K562 (cell line): ENCODE measurements around the gene SLC16A5.
"Not testable (repeated sequence)": the region's sequence is repeated elsewhere in the genome, so short reads cannot be mapped to it uniquely, and the experiment has no call there.

Experiments used
- KDM5B ChIP-seq: fragments of 200-600 bp; sonication (generic); IDR thresholded peaks from 2 replicates; pipeline ENCODE4 v1.6.1; 2012; ENCODE audit warnings: low read depth, mild to moderate bottlenecking, moderate library complexity, low read length, control low read depth, inconsistent platforms; ENCODE audit not compliant: insufficient replicate concordance
- NR2C1 ChIP-seq, 2 experiments: fragments of 450-650 bp; IDR thresholded peaks; 2 replicates each; pipeline ENCODE4 v1.6.1; 2017; ENCODE audit warnings: mild to moderate bottlenecking in 2 of 2, antibody characterized with exemption in 1 of 2, inconsistent platforms in 1 of 2, missing compliant biosample characterization in 1 of 2, missing genetic modification characterization in 1 of 2
- POLR2A ChIP-seq: fragments of 450-650 bp; conservative IDR thresholded peaks from 2 replicates; pipeline ENCODE4 v1.6.1; 2016
- POLR3A ChIP-seq: IDR thresholded peaks from 2 replicates; pipeline ENCODE4 v1.6.1; 2011; ENCODE audit warnings: borderline replicate concordance, mild to moderate bottlenecking, moderate library complexity; ENCODE audit not compliant: insufficient read length, insufficient read depth; ENCODE audit errors: extremely low read depth
- SMAD1 ChIP-seq: fragments of 150-350 bp; IDR thresholded peaks from 2 replicates; pipeline ENCODE4 v1.6.1; 2014; ENCODE audit warnings: low read length, low read depth; ENCODE audit not compliant: partially characterized antibody
- ZFP30 ChIP-seq: fragments of 250-450 bp; sonication (Bioruptor Pico); IDR thresholded peaks from 2 replicates; pipeline ENCODE4 v1.8.0; 2022; ENCODE audit warnings: moderate library complexity, mild to moderate bottlenecking, inconsistent platforms, borderline replicate concordance
- ZKSCAN1 ChIP-seq: fragments of 150-350 bp; IDR thresholded peaks from 2 replicates; pipeline ENCODE4 v1.6.1; 2016; ENCODE audit warnings: low read depth, low read length
- TF ChIP-seq, protein P1 (sequence below), 3 experiments: IDR thresholded peaks in 2 of 3; conservative IDR thresholded peaks in 1 of 3; 2 replicates each; pipeline ENCODE4 v1.5.1; 2011 to 2012; ENCODE audit warnings: low read length in 3 of 3, mild to moderate bottlenecking in 3 of 3, control low read depth in 2 of 3, improper control_type of control experiment in 1 of 3, inconsistent platforms in 1 of 3, low read depth in 1 of 3, mixed read lengths in 1 of 3, moderate library complexity in 1 of 3; ENCODE audit not compliant: insufficient read depth in 2 of 3
- TF ChIP-seq, protein P2 (sequence below): fragments of 250-450 bp; sonication (Bioruptor Pico); IDR thresholded peaks from 2 replicates; pipeline ENCODE4 v1.5.0; 2021; ENCODE audit warnings: mild to moderate bottlenecking, borderline replicate concordance
- TF ChIP-seq, protein P3 (sequence below), 2 experiments: fragments of 450-650 bp in 1 of 2; sonication (generic) in 1 of 2; formaldehyde crosslinking in 1 of 2; IDR thresholded peaks in 1 of 2; conservative IDR thresholded peaks in 1 of 2; 2 replicates each; pipeline versions ENCODE4 v1.6.1 to v1.8.1; 2016 to 2023; ENCODE audit warnings: mild to moderate bottlenecking in 2 of 2, moderate library complexity in 2 of 2, inconsistent platforms in 1 of 2, missing genetic modification reagents in 1 of 2

DNA sequence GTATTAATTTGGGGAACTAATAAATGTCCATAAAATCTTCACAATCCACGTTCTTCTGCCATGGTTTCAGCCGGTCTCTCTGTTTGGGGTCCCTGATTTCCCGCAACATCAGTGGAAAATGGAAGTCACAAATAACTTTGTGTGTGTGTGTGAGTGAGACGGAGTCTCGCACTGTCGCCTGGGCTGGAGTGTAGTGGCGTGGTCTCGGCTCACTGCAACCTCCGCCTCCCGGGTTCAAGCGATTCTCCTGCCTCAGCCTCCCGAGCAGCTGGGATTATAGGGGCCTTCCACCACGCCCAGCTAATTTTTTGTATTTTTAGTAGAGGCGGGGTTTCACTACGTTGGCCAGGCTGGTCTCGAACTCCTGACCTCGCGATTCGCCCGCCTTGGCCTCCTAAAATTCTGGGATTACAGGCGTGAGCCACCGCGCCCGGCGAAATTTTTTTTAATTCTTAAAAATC lies 41.8 kb upstream of the SLC16A5 start:
- not testable (repeated sequence) for TF ChIP-seq ZKSCAN1; POLR3A; ZFP30; KDM5B; POLR2A; NR2C1 (IDR thresholded peaks at IDR 0.05); NR2C1 (tag; IDR thresholded peaks at IDR 0.05); SMAD1
- TF ChIP-seq, protein P1, sequence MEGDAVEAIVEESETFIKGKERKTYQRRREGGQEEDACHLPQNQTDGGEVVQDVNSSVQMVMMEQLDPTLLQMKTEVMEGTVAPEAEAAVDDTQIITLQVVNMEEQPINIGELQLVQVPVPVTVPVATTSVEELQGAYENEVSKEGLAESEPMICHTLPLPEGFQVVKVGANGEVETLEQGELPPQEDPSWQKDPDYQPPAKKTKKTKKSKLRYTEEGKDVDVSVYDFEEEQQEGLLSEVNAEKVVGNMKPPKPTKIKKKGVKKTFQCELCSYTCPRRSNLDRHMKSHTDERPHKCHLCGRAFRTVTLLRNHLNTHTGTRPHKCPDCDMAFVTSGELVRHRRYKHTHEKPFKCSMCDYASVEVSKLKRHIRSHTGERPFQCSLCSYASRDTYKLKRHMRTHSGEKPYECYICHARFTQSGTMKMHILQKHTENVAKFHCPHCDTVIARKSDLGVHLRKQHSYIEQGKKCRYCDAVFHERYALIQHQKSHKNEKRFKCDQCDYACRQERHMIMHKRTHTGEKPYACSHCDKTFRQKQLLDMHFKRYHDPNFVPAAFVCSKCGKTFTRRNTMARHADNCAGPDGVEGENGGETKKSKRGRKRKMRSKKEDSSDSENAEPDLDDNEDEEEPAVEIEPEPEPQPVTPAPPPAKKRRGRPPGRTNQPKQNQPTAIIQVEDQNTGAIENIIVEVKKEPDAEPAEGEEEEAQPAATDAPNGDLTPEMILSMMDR (IDR thresholded peaks at IDR 0.05 in 2 of 3, conservative IDR thresholded peaks at IDR 0.05 in 1 of 3; ENCODE audit: insufficient read depth in 2 of 3, low read depth in 1 of 3, low read length in 3 of 3): not testable (repeated sequence)
- TF ChIP-seq, protein P2, sequence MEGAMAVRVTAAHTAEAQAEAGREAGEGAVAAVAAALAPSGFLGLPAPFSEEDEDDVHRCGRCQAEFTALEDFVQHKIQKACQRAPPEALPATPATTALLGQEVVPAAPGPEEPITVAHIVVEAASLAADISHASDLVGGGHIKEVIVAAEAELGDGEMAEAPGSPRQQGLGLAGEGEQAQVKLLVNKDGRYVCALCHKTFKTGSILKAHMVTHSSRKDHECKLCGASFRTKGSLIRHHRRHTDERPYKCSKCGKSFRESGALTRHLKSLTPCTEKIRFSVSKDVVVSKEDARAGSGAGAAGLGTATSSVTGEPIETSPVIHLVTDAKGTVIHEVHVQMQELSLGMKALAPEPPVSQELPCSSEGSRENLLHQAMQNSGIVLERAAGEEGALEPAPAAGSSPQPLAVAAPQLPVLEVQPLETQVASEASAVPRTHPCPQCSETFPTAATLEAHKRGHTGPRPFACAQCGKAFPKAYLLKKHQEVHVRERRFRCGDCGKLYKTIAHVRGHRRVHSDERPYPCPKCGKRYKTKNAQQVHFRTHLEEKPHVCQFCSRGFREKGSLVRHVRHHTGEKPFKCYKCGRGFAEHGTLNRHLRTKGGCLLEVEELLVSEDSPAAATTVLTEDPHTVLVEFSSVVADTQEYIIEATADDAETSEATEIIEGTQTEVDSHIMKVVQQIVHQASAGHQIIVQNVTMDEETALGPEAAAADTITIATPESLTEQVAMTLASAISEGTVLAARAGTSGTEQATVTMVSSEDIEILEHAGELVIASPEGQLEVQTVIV (CRISPR knock-in tag): not testable (repeated sequence)
- TF ChIP-seq, protein P3, sequence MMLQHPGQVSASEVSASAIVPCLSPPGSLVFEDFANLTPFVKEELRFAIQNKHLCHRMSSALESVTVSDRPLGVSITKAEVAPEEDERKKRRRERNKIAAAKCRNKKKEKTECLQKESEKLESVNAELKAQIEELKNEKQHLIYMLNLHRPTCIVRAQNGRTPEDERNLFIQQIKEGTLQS (IDR thresholded peaks at IDR 0.05): not testable (repeated sequence)
- TF ChIP-seq, protein P3 (CRISPR knock-in tag; conservative IDR thresholded peaks at IDR 0.05): not testable (repeated sequence)
